ENCODE measurements around the gene RPA3. TPM values are rescaled to one million over a fixed set of nuclear protein-coding genes. Genes with fewer than 3 reads are reported as not detected.

RPA3 gene
- total and polyA plus RNA-seq, 2 donors (not counting 3 experiments of a cell fraction or from before 2014, with no cell fraction given) = 15.6 to 34.4 TPM

- Histone ChIP-seq H3K4me2 (ENCODE audit: insufficient read depth, low read length) (no peak overlapping the region), H3K9ac (replicated peaks; ENCODE audit: extremely low read depth, insufficient read depth, low read length) (no peak overlapping the region), H3K36me3 (ENCODE audit: control insufficient read depth in 2 of 2, extremely low read depth in 1 of 2, insufficient read depth in 2 of 2, low read length in 2 of 2) (no peaks in the 10 kb centered on the region), H3K9me3 (replicated peaks; ENCODE audit: control insufficient read depth, insufficient read depth, low read length) (no peaks in the 10 kb centered on the region), H3K27ac (ENCODE audit: insufficient read depth, low read depth, low read length) (no peak overlapping the region), H2AFZ (ENCODE audit: low read depth, low read length) (no peak overlapping the region), H4K20me1 (replicated peaks; ENCODE audit: control insufficient read depth, extremely low read depth, insufficient read depth, low read length) (no peaks in the 10 kb centered on the region), H3K9me1 (replicated peaks; ENCODE audit: control insufficient read depth, extremely low read depth, insufficient read depth, low read length) (no peaks in the 10 kb centered on the region), H3K4me1 (ENCODE audit: control insufficient read depth, extremely low read depth, insufficient read depth, low read length) (no peaks in the 10 kb centered on the region), H3K79me2 (ENCODE audit: control insufficient read depth, insufficient read depth, low read length) (no peaks in the 10 kb centered on the region), H3K4me3 (replicated peaks in 1 of 3; ENCODE audit: insufficient read depth in 1 of 3, low read depth in 1 of 3, low read length in 3 of 3) (no peak overlapping the region), H3K27me3 (ENCODE audit: control insufficient read depth in 2 of 2, insufficient read depth in 2 of 2, low read length in 2 of 2) (no peaks in the 10 kb centered on the region)
- TF ChIP-seq FOS (IDR thresholded peaks at IDR 0.05; ENCODE audit: borderline replicate concordance, insufficient read depth, low read length) (no peak), POLR2AphosphoS5 (IDR thresholded peaks at IDR 0.05; ENCODE audit: insufficient read depth, low read depth, low read length) (no peak), CTCF (IDR thresholded peaks at IDR 0.05; ENCODE audit: extremely low read depth in 1 of 2, insufficient read depth in 1 of 2, low read depth in 1 of 2, low read length in 2 of 2) (no peak), JUN (IDR thresholded peaks at IDR 0.05; ENCODE audit: borderline replicate concordance, insufficient read depth, insufficient read length, low read depth) (no peak), GATA2 (IDR thresholded peaks at IDR 0.05; ENCODE audit: insufficient read depth, insufficient read length, low read depth, low read length) (no peak), EZH2 (IDR thresholded peaks at IDR 0.05; ENCODE audit: borderline replicate concordance, low read depth, low read length, severe bottlenecking) (no peak), POLR2A (IDR thresholded peaks at IDR 0.05; ENCODE audit: low read depth, low read length) (no peak), MYC (IDR thresholded peaks at IDR 0.05; ENCODE audit: low read depth, low read length) (no peak)
- TF ChIP-seq, protein P1, sequence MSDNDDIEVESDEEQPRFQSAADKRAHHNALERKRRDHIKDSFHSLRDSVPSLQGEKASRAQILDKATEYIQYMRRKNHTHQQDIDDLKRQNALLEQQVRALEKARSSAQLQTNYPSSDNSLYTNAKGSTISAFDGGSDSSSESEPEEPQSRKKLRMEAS (IDR thresholded peaks at IDR 0.05; ENCODE audit: insufficient read depth, insufficient read length) = no peak
- DNase-seq (ENCODE audit: low read depth, low spot score) = no peak
- no TSS peak for BruUV-seq (replicated peaks)
- CTCF ChIA-PET = interaction anchor here (1.1 kb wide), 1 partner anchor 18 kb away, joined by 5 read pairs; no protein-coding TSS in a partner anchor
- POLR2A ChIA-PET = no interaction called here
- dilution Hi-C loops (cut with MboI; ENCODE audit: extremely low pct_ligation_motif_present, low sequenced_read_pairs) = no loop called here
- no peak for FAIRE-seq
- intact Hi-C loops (cut with micrococcal nuclease) = no loop called here
Measured at GRCh38 chr7:7613210-7613609, 105.2 kb downstream of the RPA3 start.
